Measurements from ENCODE around the gene TARBP1.
"Not testable (repeated sequence)": the region's sequence is repeated elsewhere in the genome, so short reads cannot be mapped to it uniquely, and the experiment has no call there.

Gene TARBP1, protein sequence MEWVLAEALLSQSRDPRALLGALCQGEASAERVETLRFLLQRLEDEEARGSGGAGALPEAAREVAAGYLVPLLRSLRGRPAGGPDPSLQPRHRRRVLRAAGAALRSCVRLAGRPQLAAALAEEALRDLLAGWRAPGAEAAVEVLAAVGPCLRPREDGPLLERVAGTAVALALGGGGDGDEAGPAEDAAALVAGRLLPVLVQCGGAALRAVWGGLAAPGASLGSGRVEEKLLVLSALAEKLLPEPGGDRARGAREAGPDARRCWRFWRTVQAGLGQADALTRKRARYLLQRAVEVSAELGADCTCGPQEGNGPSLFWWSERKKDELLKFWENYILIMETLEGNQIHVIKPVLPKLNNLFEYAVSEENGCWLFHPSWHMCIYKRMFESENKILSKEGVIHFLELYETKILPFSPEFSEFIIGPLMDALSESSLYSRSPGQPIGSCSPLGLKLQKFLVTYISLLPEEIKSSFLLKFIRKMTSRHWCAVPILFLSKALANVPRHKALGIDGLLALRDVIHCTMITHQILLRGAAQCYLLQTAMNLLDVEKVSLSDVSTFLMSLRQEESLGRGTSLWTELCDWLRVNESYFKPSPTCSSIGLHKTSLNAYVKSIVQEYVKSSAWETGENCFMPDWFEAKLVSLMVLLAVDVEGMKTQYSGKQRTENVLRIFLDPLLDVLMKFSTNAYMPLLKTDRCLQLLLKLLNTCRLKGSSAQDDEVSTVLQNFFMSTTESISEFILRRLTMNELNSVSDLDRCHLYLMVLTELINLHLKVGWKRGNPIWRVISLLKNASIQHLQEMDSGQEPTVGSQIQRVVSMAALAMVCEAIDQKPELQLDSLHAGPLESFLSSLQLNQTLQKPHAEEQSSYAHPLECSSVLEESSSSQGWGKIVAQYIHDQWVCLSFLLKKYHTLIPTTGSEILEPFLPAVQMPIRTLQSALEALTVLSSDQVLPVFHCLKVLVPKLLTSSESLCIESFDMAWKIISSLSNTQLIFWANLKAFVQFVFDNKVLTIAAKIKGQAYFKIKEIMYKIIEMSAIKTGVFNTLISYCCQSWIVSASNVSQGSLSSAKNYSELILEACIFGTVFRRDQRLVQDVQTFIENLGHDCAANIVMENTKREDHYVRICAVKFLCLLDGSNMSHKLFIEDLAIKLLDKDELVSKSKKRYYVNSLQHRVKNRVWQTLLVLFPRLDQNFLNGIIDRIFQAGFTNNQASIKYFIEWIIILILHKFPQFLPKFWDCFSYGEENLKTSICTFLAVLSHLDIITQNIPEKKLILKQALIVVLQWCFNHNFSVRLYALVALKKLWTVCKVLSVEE (N-terminal part only)

DNA sequence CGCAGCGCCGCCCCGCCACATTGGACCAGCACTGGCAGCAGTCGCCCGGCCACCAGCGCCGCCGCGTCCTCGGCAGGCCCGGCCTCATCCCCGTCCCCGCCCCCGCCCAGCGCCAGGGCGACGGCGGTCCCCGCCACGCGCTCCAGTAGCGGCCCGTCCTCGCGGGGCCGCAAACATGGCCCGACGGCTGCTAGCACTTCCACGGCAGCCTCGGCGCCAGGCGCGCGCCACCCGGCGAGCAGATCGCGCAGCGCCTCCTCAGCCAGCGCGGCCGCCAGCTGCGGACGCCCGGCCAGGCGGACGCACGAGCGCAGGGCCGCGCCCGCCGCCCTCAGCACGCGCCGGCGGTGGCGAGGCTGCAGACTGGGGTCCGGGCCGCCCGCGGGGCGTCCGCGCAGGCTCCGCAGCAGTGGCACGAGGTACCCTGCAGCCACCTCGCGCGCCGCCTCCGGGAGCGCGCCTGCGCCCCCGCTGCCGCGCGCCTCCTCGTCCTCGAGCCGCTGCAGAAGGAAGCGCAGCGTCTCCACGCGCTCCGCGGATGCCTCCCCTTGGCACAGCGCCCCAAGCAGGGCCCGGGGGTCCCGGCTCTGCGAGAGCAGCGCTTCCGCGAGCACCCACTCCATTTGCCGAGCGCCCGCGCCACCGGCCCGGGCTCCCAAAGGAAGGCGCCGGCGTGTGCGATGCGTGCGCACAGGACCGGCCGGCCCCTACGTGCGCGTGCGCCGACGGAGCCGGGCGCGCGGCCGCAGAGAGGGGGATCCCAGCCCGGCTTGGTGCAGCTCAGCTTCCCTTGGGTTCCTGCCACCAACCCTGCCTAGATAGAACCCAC, at the start of gene TARBP1:
TSS of gene TARBP1 (minus strand) at position 699 of the 829 bp plus-strand sequence. CDS start at position 623, 76 bp downstream.
- DNase-seq, result peak; percentile 57 to 63

DNA sequence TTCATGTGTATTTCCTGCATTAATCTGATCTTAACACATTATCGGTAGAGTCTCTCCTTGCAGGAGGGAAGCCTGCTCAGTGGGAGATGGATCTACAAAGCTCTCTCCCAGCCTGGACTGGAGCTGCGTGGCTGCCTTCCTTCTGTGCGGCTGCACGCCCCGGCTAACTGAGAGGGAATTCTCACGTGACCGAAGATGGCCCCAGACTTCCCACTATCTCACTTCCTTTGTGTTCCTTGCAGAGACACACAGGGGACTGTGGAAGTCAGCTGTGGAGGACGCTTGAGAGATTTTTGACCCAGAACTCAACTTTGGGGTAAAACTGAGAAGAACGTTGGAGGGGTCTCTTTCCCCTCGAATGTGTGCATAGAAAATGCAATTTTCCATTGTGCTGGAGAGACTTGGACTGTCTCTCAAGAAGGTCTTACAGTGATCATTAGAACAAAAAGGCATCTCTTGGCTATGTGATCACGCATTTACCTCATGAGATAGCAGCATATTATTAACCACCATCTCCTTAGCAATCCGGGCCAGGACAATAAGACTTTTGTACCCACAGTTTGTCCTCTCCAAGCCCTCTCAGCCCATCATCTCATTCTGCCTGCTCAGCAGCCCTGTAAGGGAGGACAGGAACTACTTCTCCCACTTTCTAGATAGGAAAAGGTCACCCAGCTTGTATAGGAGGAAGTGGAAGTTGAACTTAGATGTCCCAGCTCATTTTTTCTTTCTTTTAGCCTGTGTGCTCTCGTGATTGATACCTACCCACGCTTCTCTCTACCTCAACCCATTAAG, 49.3 kb upstream of the TARBP1 start:
- DNase-seq, result no peak

DNA sequence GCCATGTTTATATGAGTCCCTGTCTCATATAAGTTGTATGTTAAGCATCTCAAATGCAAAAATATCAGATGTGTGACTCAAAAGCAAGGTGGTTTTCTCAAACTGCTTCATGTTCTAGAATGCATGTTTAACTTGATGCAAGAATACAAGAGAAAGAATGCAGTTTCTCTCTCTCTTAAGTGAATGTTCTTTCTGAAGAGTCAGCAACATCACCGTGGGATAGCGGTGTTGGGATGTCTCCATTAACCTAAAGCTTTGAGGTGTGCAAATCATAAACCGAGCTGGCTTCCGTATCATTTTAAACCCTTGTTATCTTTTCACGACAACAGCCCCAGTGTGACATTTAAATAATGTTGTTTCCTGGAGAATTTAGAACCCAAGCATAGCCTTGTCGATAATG, 48.4 kb upstream of the TARBP1 start:
- no peak for DNase-seq

GRCh38 chr1:234526922-234527321, 47.9 kb upstream of the TARBP1 start:
- DNase-seq, result no peak

DNA sequence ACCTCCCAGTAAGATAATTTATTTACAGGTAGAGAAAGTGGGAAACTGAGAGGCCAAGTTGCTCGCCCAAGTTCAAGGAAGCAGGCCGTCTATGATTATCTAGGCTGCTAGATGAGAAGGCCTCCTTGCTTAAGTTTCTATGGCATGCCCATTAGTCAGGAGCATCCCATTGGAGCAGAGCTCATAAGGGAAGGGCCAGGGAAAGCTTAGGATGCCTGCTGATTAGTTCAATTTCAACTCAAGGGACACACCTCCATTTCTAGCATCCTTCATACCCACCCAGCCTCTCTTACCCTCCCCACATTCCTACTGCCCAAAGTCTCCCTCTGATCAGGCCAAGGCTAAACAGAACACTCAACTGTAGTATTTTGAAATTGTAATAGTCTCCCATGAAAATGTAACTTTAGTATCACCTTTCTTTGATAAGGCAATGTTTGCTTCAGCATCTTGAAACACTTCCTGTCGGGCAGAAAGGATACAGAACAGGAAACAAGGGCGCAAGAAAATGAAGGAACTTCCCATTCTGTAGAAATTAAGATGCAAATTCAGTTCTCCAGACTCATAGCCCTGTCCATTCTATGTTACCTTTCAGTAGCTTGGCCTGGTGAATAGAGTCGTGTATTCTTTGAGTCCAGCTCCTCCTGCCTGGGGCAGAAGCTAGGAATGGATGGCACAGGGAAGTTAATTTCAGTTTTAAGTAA, 46.3 kb upstream of the TARBP1 start:
- no peak for DNase-seq

DNA sequence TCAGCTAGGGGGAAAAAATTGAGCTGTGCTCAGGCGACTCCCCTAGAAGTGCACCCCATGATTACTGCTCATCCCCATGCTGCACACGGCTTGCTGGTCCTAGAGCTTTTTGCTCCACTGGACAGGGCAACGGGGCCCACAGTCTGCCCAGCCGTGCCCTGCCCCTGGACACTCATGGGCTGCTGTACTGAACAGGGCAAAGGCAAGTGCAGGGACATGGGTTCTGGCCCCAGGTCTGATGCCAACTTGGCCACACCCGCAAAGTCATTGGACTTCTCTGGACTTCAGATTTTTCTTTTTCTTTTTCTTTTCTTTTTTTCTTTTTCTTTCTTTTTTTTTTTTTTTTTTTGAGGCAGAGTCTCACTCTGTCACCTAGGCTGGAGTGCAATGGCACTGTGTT, 42.9 kb upstream of the TARBP1 start:
- DNase-seq, result no peak

GRCh38 chr1:234520908-234521817, 42.2 kb upstream of the TARBP1 start:
- no peak for DNase-seq

DNA sequence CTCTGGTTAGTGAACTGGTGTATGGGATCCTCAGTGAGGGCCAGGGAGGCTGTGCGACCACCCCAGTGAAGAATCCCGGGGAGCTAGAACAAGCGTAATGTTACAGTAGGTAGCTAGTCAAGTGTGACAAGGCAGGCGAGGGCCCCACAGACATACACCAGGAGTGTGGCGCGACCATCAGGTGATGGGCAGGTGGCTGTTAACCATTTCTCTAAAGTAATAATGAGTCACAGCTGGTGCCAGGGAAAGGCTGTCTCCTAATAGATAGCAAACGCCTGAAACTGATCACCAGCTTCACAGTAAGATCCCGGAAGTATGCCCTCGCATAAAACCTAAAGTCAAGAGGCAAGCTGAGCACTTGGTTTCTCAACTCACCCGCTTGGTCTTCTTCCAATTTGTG, 40.5 kb upstream of the TARBP1 start:
- DNase-seq, result no peak

- no peak for DNase-seq
Observed at GRCh38 chr1:234518876-234519275, 39.9 kb upstream of the TARBP1 start.

DNA sequence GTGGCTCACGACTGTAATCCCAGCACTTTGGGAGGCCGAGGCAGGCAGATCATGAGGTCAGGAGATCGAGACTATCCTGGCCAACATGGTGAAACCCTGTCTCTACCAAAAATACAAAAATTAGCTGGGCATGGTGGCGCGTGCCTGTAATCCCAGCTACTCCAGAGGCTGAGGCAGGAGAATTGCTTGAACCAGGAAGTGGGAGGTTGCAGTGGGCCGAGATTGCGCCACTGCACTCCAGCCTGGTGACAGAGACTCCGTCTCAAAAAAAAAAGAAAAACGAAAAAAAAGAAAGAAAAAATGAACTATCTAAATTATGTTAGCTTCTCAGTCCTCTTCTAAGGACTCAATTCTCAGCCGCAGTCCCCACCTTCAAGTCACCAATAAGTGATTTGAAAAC, 39.1 kb upstream of the TARBP1 start:
- DNase-seq, result not testable (repeated sequence)

- no peak for DNase-seq
Observed at GRCh38 chr1:234517110-234517802, 38.3 kb upstream of the TARBP1 start.

DNA sequence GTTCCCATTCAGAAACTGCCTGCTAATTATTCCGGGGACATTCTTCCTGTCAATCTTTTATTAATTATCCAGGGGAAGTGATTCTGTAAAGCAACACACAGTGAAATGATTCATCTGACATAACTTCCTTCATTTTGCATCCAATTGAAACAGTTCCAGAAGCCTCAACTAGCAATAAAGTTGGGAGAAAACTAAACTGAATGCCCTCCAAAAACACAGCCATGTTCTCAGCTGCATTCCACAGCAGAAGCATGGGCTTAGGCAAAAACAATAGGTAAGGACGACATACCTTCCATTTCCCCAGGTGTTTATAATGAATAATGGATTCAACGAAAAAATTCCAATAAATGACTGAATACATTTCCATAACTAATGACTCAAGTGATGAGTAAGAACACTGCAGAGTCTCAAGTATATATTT, 36.9 kb upstream of the TARBP1 start:
- no peak for DNase-seq

DNA sequence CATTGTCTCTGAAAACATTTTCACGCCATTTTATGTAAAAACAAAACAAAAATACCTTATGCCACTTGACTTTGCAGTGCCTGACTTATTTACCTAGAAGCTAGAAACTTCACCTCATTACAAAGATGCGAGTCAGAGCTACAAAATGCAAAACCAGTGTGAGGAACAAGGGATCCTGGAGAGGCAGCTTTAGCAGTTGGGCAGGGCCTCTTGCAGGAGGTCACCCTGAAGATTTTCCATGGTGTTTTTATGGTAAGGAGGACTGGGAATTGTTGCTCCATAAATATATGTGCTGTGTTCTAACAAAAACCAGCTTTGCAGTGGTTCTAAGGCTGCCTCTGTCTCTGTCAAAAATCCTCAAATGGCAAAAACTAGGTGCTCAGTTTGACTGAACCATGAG, 36.4 kb upstream of the TARBP1 start:
- DNase-seq, result no peak

DNA sequence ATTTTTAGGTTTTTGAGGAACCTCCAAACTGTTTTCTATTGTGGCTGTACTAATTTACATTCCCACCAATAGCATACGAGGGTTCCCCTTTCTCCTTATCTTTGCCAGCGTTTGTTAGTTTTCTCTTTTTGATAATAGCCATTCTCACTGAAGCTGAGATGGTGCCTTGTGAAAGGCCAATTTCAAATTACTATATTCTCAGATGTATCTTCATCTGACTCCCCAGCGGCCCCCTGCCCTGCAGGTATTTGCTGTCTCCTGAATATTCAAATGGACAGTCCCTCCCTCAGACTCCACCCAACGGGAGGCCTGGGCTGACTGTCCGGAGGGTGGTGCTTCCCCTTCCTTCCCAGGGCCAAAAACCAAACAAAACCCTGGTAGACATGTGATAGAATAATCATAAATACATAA, 33.5 kb upstream of the TARBP1 start:
- no peak for DNase-seq

- DNase-seq, result no peak
Observed at GRCh38 chr1:234509457-234510328, 30.7 kb upstream of the TARBP1 start.

DNA sequence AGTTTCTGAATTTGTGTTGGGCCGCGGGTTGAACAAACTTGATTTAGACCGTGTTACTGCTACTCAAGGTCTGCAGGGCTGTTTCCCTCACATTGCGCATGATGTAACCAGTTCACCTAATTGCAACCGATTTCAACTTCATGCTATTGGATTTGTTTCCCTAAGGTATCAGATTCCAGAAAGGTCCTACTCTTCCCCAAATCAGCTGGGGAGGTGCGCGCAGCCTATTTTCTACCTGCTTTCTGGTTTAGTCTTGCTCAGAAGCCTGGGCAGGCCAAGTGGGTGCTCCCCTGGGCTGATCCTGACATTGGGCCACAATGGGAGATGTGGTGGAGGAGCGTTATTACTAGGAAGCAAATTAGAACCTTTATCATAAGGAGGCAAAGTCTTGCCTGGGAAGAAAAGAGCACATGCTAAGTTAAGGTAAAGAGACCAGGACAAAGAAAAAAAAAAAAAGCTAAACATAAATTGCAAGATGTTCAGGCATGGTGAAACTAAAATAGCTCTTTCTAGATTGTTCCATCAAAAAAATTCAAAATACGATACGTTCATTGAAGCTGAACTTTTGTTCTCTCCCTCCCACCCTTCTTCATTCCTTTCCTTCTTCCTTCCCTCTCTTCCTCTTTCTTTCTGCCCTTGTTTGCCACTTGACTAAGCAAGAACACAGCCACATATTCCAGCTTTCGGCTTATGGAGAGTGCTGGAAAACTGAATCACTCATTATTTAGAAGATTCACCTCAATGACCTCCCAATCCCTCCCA, 28.8 kb upstream of the TARBP1 start:
- DNase-seq, result no peak

GRCh38 chr1:234507089-234507488, 28.1 kb upstream of the TARBP1 start:
- no peak for DNase-seq
